T-helper 2 cell (primary cell): ENCODE data around the gene IDH3B.

Experiments
- DNase-seq, 5 experiments: peaks; one replicate each; pipeline versions ENCODE4 v3.0.0 to v3.0.0-alpha.2; 2012 to 2022

Gene IDH3B

GRCh38 chr20:2656471-2657117, 7.4 kb downstream of the IDH3B start:
- no peak for DNase-seq

- DNase-seq, result no peak
Observed at GRCh38 chr20:2655331-2656116, 8.5 kb downstream of the IDH3B start.

- no peak for DNase-seq
Observed at GRCh38 chr20:2654831-2655230, 9.2 kb downstream of the IDH3B start.

DNA sequence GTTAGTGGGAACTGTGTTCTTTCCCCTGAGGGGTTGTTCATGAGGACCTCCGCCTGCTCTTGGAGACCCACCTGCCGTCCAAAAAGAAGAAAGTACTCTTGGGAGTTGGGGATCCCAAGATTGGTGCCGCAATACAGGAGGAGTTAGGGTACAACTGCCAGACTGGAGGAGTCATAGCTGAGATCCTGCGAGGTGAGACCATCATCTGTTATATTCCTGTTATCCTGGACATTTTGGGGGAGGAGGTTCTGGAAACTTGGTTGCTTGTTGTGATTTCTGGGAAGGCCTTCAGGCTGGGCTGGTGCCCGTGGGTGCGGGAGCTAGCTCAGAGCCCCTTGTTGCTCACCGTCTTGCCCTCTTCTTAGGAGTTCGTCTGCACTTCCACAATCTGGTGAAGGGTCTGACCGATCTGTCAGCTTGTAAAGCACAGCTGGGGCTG, 9.6 kb downstream of the IDH3B start:
- no peak for DNase-seq

DNA sequence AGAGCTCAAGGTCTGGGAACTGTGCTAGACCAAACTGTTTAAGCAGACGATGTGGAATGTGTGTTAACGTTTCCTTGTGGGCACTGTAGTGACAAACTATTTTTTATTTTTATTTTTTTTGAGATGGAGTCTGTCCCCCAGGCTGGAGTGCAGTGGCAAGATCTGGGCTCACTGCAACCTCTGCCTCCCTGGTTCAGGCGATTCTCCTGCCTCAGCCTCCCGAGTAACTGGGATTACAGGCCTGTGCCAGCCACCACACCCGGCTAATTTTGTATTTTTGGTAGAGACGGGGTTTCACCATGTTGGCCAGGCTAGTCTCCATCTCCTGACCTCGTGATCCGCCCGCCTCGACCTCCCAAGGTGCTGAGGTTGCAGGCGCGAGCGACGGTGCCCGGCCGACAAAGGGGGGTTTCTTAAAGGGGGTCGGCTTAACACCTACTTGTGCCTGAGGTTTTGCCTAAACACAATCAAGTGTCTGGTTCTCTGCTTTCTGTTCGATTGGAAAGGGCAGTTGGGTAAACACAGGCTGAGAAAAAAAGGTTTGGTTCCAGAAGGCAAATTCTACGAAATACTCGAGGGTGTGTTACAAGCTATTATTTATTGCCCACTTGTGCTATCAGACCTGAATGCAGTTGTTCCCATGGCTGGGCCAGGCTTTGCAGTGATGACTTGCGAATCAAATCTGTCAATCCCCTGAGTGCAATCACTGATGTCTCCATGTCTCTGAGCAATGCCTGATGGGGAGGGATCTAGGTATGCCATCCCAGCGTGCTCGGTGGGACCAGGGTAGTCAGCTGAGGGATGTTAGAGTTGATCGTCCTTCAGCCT, 10.2 kb downstream of the IDH3B start:
- DNase-seq, result no peak

- DNase-seq, result peak in 1 of 5 experiments; percentile 35
Observed at GRCh38 chr20:2652724-2653555, 11.1 kb downstream of the IDH3B start.

DNA sequence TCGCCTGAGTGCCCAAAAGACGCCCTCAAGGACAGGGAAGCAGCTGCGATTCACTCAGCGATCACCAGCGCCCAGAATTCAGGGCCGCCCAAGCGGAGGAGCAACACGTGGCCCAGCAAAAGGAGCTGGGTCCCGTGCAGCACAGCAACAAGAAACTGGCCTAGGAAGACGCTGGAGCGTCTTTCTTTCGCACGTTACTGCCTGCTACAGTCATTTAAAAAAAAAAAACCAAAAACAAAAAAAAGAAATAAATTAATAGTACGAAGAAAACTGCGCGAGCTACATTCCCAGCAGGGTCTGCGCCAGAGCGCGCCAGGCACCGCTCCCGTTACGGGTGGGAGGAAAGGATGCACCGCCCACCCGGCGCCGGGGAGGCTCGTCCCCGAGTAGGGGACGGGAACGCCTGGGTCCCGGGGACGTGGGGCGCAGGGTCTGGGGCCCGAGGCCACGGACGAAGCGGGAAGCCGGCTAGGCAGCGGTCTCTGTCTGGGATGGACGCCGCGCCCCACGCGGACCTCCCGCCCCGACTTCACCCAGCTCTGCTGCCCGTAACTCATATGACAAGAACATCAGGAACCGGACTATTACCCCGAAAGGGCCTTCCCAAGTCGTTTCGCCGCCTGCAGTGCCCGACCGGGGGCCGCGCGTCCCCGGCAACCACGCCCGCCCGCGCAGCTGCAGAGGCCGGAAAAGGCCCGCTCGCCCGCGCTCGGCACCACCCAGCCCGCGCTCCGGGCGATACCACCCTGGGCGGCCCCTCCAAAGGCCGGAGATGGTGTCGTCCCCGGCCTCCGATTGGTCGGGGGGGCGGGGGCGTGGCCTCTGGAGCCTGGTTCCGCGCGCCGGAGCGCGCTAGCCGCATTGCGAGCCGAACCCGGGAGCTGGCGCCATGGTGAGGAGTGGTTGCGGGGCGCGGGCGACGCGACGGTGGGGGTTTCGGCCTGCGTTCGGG, 12.0 kb downstream of the IDH3B start, which contains the start of gene NOP56:
Gene NOP56, plus strand, starts transcription at position 861 of the 952 bp plus-strand sequence. Its CDS starts 29 bp downstream, at position 890.
- DNase-seq, result peak; percentile 89 to 94 (median 92)

GRCh38 chr20:2643708-2644107, 20.3 kb downstream of the IDH3B start:
- no peak for DNase-seq

GRCh38 chr20:2640899-2641298, 23.1 kb downstream of the IDH3B start:
- no peak for DNase-seq

DNA sequence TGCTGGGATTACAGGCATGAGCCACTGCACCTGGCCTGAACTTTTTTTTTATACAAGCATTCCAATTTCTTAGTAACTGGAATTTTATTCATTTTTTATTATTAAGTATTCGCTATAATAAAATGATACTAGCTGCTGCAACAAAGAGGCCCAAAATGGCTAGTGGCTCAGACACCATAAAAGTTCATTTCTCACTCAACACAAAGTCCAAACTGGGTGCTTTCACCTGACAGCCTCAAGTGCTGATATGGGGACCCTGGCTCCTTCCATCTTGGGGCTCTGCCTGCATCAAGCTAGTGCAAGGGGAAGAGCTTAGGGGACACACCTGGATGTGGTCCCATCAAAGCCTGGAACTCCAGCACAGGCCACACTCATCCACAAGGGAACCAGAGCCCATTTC, 23.8 kb downstream of the IDH3B start:
- DNase-seq, result no peak

GRCh38 chr20:2637246-2637645, 26.8 kb downstream of the IDH3B start:
- peak in 1 of 5 experiments; percentile 27 for DNase-seq

- no peak for DNase-seq
Observed at GRCh38 chr20:2633381-2633780, 30.6 kb downstream of the IDH3B start.

GRCh38 chr20:2631228-2631627, 32.8 kb downstream of the IDH3B start:
- no peak for DNase-seq

DNA sequence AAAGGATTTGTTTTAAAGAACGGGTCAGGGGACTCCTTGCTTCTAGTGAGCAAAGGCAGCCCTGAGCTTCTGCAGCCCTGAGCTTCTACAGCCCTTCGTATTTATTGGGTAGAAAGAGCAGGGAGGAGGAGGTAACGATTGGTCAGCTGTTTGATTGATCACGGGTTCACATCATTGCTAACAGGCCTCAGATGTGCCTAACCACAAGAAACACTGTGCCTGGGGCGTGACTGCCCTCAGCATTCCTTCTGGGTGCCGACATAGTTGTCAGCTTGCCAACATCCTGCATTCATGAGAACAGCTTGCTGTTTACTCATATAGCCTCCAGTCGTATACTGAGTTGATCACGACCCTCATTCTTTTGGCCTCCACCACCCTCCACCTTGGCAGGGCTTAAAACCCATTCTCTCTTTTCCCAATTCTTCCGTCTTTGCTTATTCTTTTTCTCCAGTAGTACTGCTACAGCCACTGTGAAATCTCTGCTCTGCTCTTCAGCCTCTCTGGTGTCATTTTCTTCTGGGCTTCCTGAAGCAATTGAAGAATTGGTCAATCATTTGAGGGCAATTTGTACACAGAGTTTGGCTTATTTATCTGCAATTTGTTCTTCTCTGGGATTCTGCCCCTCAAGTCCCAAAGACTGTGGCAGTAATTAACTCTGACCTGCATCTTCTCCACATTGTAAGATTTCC, 37.0 kb downstream of the IDH3B start:
- DNase-seq, result no peak

GRCh38 chr20:2625062-2625461, 39.0 kb downstream of the IDH3B start:
- no peak for DNase-seq

DNA sequence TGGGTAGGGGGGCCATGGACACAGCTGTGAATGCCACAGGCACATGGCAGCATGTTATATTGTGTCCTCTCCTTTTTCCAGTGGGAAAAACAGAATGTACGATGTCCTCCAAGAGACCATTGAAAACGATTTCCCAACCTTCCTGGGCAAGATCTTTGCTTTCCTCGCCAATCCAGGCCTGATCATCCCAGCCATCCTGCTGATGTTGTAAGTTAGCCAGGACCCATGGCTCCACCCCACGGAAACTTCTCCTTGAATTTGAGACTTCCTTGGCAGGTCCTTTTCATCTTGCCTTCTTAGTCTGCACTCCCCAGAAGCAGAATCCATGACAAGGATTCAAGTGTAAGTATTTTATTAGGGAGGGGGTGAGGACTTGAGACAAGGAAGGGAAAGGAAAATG, 39.8 kb downstream of the IDH3B start:
- DNase-seq, result no peak

- no peak for DNase-seq
Observed at GRCh38 chr20:2619961-2620595, 43.9 kb downstream of the IDH3B start.

DNA sequence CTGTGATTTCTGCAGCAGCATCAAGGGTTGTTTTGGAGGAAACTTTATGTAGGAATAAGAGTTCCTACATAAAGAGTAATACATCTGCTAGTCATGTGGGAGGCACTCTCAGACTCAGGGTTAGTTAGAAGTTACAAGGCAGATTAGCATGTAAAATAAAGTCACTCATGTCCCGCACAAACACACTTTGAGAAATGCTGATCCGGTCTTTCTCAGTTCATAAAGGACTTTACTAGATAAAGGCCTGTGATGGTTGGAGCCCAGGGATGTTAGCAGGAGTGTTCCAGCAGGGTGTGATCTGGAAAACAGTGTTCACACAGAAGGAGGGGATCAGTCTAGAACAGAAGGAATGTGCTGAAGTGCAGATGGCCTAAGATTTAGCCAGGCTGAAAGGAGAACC, 44.7 kb downstream of the IDH3B start:
- no peak for DNase-seq

GRCh38 chr20:2618815-2619214, 45.2 kb downstream of the IDH3B start:
- DNase-seq, result no peak
